Measurements from ENCODE around the gene KDM3A.

DNA sequence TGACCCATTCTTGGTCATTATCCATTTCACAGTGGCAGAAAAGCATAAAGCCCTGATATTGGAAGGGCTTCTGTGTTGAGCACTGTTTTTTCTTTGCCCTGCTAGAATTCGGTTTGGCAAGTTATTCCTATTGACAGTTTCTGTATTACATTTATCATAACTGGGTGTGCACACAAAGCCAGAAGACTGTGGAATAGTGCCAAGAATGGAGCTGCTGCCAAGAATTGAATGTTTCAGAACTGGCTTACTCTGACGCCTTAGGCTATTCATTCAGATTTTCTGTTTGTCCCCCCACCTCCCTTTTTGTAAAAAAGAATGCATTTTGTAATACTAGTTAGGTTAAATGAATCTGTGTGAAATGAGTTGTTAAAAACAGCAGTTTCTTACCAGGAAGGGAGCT is 12.7 kb downstream of the KDM3A start:
- TF ChIP-seq, protein P1, sequence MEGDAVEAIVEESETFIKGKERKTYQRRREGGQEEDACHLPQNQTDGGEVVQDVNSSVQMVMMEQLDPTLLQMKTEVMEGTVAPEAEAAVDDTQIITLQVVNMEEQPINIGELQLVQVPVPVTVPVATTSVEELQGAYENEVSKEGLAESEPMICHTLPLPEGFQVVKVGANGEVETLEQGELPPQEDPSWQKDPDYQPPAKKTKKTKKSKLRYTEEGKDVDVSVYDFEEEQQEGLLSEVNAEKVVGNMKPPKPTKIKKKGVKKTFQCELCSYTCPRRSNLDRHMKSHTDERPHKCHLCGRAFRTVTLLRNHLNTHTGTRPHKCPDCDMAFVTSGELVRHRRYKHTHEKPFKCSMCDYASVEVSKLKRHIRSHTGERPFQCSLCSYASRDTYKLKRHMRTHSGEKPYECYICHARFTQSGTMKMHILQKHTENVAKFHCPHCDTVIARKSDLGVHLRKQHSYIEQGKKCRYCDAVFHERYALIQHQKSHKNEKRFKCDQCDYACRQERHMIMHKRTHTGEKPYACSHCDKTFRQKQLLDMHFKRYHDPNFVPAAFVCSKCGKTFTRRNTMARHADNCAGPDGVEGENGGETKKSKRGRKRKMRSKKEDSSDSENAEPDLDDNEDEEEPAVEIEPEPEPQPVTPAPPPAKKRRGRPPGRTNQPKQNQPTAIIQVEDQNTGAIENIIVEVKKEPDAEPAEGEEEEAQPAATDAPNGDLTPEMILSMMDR (IDR thresholded peaks at IDR 0.05), result no peak
- no peak for TF ChIP-seq POLR2A (IDR thresholded peaks at IDR 0.05)
